Body of pancreas (tissue), 4 donors: ENCODE data around the gene VAV2. TPM values are rescaled to one million over a fixed set of nuclear protein-coding genes. Genes with fewer than 3 reads are reported as not detected.

Experiments used
- ATAC-seq: fragments of 150-250 bp; one replicate; pipeline ENCODE4 v1.9.1; 2016
- DNase-seq, 4 donors: peaks; one replicate each; pipeline ENCODE4 v3.0.0-alpha.2; 2019
- H3K27ac ChIP-seq, 4 donors: fragments of 200-600 bp; sonication (generic); 1 replicate in 3 of 4; 2 replicates in 1 of 4; pipeline versions ENCODE4 v1.5.1 to v1.6.1; 2016 to 2019; ENCODE audit warnings: mild to moderate bottlenecking in 1 of 4, mixed read lengths in 1 of 4, moderate library complexity in 1 of 4
- H3K27me3 ChIP-seq, 2 donors: fragments of 200-600 bp; sonication (generic); one replicate each; pipeline ENCODE4 v1.6.0; 2016; ENCODE audit warnings: mild to moderate bottlenecking in 1 of 2
- H3K36me3 ChIP-seq, 2 donors: fragments of 200-600 bp; sonication (generic); replicated peaks in 1 of 2; 2 replicates each; pipeline ENCODE4 v1.5.1; 2016; ENCODE audit warnings: low read depth in 2 of 2; ENCODE audit not compliant: insufficient read depth in 1 of 2
- H3K4me1 ChIP-seq: fragments of 200-600 bp; sonication (generic); one replicate; pipeline ENCODE4 v1.6.0; 2016
- H3K4me3 ChIP-seq, 2 donors: fragments of 200-600 bp; sonication (generic); 1 replicate in 1 of 2; 2 replicates in 1 of 2; pipeline ENCODE4 v1.5.1; 2016 to 2019
- H3K9me3 ChIP-seq, 3 donors: fragments of 200-600 bp; sonication (generic); 1 replicate in 2 of 3; 2 replicates in 1 of 3; pipeline ENCODE4 v1.5.1; 2016
- POLR2A ChIP-seq, 3 donors: fragments of 450-650 bp; IDR thresholded peaks; one replicate each; pipeline ENCODE4 v1.6.1; 2016; ENCODE audit warnings: antibody characterized with exemption in 3 of 3, mild to moderate bottlenecking in 2 of 3
- WGBS, 2 donors: methylation state at CpG; one replicate each; pipeline ENCODE4 v1.1.5; 2017; 5-methylcytosine and 5-hydroxymethylcytosine counted together
- intact Hi-C: fragments of 100-400 bp; cut with DNase I; formaldehyde crosslinking; loops from one replicate; pipeline ENCODE4 v1.15.1; 2023
- total RNA-seq, 2 donors: library from RNA; depleted of rRNA; stranded (reverse); fragments of >200 nt; gene quantifications; one replicate each; pipeline ENCODE4 v1.1.0, GENCODE V29; 2016
- TF ChIP-seq, protein P1 (sequence below), 7 experiments: fragments of 450-650 bp in 4 of 7; fragments of 200-600 bp in 3 of 7; sonication (generic) in 3 of 7; IDR thresholded peaks; one replicate each; pipeline ENCODE4 v1.5.1; 2016 to 2019; ENCODE audit warnings: antibody characterized with exemption in 7 of 7

VAV2 gene
- total RNA-seq, 2 donors from 2014 or later = 31.6 to 32.3 TPM

DNA sequence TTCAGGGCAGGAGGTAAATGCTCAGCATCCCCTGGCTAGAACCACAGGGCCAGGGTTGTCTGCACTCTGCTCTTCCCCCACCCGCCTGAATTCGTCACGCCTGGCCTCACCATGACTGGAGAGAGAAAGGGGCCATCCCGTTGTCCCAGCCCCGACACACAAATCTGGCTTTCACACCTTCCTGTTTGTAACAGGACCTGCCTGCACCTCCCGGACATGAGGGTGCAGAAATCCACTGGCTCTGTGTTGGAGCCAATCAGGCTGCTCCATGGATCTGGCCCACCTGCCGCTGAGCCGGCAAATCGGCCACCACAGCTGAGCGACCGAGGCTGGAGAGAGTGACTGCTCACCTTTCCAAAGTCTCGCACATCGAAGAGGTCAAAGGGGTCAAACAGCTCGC, 53.4 kb downstream of the VAV2 start:
- peaks cover 26% of the 10 kb centered on the region for H3K4me1 ChIP-seq
- WGBS, 2 donors = 90 to 92% methylated on average over 14 of the region's 14 CpGs
- DNase-seq = no peak
- intact Hi-C loops = no loop called here
- peaks cover 0 to 6% of the 10 kb centered on the region in 2 donors for H3K36me3 ChIP-seq
- no peak for TF ChIP-seq POLR2A (IDR thresholded peaks at IDR 0.05)
- TF ChIP-seq, protein P1, sequence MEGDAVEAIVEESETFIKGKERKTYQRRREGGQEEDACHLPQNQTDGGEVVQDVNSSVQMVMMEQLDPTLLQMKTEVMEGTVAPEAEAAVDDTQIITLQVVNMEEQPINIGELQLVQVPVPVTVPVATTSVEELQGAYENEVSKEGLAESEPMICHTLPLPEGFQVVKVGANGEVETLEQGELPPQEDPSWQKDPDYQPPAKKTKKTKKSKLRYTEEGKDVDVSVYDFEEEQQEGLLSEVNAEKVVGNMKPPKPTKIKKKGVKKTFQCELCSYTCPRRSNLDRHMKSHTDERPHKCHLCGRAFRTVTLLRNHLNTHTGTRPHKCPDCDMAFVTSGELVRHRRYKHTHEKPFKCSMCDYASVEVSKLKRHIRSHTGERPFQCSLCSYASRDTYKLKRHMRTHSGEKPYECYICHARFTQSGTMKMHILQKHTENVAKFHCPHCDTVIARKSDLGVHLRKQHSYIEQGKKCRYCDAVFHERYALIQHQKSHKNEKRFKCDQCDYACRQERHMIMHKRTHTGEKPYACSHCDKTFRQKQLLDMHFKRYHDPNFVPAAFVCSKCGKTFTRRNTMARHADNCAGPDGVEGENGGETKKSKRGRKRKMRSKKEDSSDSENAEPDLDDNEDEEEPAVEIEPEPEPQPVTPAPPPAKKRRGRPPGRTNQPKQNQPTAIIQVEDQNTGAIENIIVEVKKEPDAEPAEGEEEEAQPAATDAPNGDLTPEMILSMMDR (IDR thresholded peaks at IDR 0.05) = no peak
- ATAC-seq = no peak
- H3K27me3 ChIP-seq = no peaks in the 10 kb centered on the region
- no peak overlapping the region for H3K27ac ChIP-seq
- no peaks in the 10 kb centered on the region for H3K9me3 ChIP-seq
- H3K4me3 ChIP-seq = no peak overlapping the region

DNA sequence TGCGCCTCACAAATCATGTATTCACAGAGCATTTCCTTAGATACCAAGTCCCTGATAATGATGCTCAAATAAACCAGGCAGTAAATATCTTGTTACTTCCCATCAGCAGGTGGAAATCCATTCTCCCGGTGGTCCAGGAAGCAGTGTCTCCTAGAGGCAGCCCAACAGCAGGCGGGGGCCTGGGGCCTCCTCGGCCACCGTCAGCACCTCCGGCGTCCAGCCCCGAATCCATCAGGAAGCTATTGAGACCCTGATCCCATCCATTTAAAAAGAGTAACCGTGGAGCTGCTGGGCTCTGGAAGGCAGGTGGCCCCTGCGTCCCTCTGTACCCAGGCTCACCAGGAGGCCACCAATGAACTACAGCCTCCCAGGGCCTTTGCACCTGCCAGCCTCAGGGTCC, 54.0 kb downstream of the VAV2 start:
- ATAC-seq (no peak), DNase-seq (no peak)
- Histone ChIP-seq H3K27ac (no peak overlapping the region), H3K27me3 (no peaks in the 10 kb centered on the region), H3K9me3 (no peaks in the 10 kb centered on the region), H3K36me3 (peaks cover 0 to 6% of the 10 kb centered on the region in 2 donors), H3K4me1 (peaks cover 26% of the 10 kb centered on the region), H3K4me3 (no peak overlapping the region)
- intact Hi-C loops = no loop called here
- 93 to 100% methylated on average over 1 to 10 of the region's 10 CpGs for WGBS, 2 donors
- TF ChIP-seq, protein P1 (IDR thresholded peaks at IDR 0.05) = no peak
- TF ChIP-seq POLR2A (IDR thresholded peaks at IDR 0.05) = no peak

DNA sequence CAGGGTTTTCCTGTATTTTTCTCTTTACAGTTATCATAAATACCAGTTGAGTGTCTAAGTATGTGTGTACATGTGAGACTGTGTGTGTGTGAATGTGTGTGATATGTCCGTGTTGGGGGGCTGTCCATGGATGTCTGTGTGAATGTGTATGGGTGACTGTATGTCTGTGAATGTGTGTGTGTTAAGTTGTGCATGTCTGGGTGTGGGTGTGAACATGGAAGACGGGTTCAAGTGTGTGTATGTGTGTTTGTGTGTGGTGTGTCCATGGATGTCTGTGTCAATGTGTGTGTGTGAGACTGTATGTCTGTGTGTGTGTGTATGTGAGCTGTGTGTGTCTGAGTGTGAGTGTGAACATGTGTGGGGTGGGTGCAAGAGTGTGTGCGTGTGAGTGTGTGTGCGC, 55.0 kb downstream of the VAV2 start:
- H3K4me3 ChIP-seq = no peak overlapping the region
- H3K36me3 ChIP-seq = peaks cover 0 to 6% of the 10 kb centered on the region in 2 donors
- ATAC-seq (no peak), DNase-seq (no peak)
- H3K9me3 ChIP-seq = no peaks in the 10 kb centered on the region
- 72 to 82% methylated on average over 4 of the region's 4 CpGs for WGBS, 2 donors
- peaks cover 33% of the 10 kb centered on the region for H3K4me1 ChIP-seq
- intact Hi-C loops = no loop called here
- H3K27me3 ChIP-seq = no peaks in the 10 kb centered on the region
- H3K27ac ChIP-seq = peak overlapping the region in 1 of 4 donors; percentile 86
- TF ChIP-seq POLR2A (IDR thresholded peaks at IDR 0.05) = no peak
- TF ChIP-seq, protein P1 (IDR thresholded peaks at IDR 0.05) = no peak

DNA sequence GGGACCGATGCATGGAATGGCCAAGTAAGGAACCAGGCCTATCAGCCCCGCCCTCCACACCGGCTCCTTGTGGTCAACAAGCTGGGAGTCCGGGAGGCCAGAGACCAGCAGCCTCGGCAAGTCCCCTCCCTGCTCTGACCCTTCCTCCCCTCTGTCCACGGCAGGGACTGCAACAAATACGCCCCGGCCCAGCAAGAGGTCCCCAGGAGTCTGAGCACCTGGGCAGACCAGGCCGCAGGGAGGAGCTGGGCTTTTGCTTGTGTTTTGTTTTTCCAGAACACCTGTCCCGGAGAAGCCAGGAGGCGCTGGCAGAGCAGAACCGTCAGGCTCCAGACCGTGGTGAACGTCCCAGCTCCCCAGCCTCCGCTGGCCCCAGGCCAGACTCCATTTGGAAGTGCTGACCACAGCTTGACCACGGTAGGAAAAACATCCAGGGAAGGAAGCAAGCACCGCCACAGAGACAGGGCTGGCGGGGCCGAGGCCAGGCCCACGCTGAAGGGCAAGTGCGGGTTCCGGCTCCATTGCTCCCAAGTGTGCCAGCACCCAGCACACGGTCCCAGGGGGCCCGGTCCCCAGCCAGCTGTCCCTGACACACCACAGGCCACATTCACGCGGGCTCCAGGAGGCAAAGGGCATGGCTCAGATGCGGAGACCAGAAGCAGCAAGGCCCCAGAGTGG, 56.7 kb downstream of the VAV2 start:
- peaks cover 0 to 6% of the 10 kb centered on the region in 2 donors for H3K36me3 ChIP-seq
- H3K4me3 ChIP-seq = no peak overlapping the region
- no peaks in the 10 kb centered on the region for H3K9me3 ChIP-seq
- peak overlapping the region; percentile 74 to 86 (median 82) for H3K27ac ChIP-seq
- WGBS, 2 donors = 28 to 32% methylated on average over 17 to 27 of the region's 27 CpGs
- ATAC-seq = peak; percentile 71
- peaks cover 43% of the 10 kb centered on the region for H3K4me1 ChIP-seq
- TF ChIP-seq, protein P1 (IDR thresholded peaks at IDR 0.05) = peak in 4 of 7 experiments; percentile 38 to 57 (median 51)
- TF ChIP-seq POLR2A (IDR thresholded peaks at IDR 0.05) = no peak
- intact Hi-C loops = no loop called here
- no peaks in the 10 kb centered on the region for H3K27me3 ChIP-seq
- DNase-seq = peak; percentile 83 to 93 (median 88)
